ENCODE measurements around the gene PDCD1. TPM values are rescaled to one million over a fixed set of nuclear protein-coding genes. Genes with fewer than 3 reads are reported as not detected.
A peak's percentile ranks its signal among the peaks of the same experiment; 100 is the strongest.

The PDCD1 gene
- total and polyA plus RNA-seq, 2 of the 13 experiments (the other 11 are each of a cell fraction or from before 2014, with no cell fraction given): 0.04 TPM; not detected in 1

GRCh38 chr2:241864168-241864849, 5.6 kb upstream of the PDCD1 start (continued):
- no peak for TF ChIP-seq PRDM4 (CRISPR knock-in tag; IDR thresholded peaks at IDR 0.05; ENCODE audit: borderline replicate concordance)
- no peak for TF ChIP-seq ZBTB26 (CRISPR knock-in tag; IDR thresholded peaks at IDR 0.05; ENCODE audit: borderline replicate concordance)
- TF ChIP-seq GZF1 (CRISPR knock-in tag; IDR thresholded peaks at IDR 0.05): no peak
- no peak for TF ChIP-seq ZNF30 (CRISPR knock-in tag; IDR thresholded peaks at IDR 0.05)
- TF ChIP-seq ZNF652 (CRISPR knock-in tag; IDR thresholded peaks at IDR 0.05; ENCODE audit: borderline replicate concordance, low read depth): no peak
- no peak for TF ChIP-seq GTF3A (CRISPR knock-in tag; conservative IDR thresholded peaks at IDR 0.05)
- peak; percentile 36; the same call in 1 of the 2 replicates for TF ChIP-seq JUNB (CRISPR knock-in tag; IDR thresholded peaks at IDR 0.05; ENCODE audit: borderline replicate concordance)
- TF ChIP-seq HOXA9 (CRISPR knock-in tag; IDR thresholded peaks at IDR 0.05; ENCODE audit: borderline replicate concordance): peak; percentile 37; the same call in 1 of the 2 replicates
- no peak for TF ChIP-seq DMTF1 (CRISPR knock-in tag; IDR thresholded peaks at IDR 0.05)
- no peak for TF ChIP-seq ZNF563 (CRISPR knock-in tag; IDR thresholded peaks at IDR 0.05)
- TF ChIP-seq TCF7L2 (IDR thresholded peaks at IDR 0.05; ENCODE audit: low read depth, low read length): no peak
- TF ChIP-seq ATM (IDR thresholded peaks at IDR 0.05; ENCODE audit: borderline replicate concordance): peak; percentile 51; the same call in 1 of the 2 replicates
- TF ChIP-seq ZNF646 (CRISPR knock-in tag; IDR thresholded peaks at IDR 0.05): peak; percentile 93; the same call in 1 of the 2 replicates
- TF ChIP-seq ZNF143 (CRISPR knock-in tag; IDR thresholded peaks at IDR 0.05): no peak
- 0 out of 2 replicates have a peak, but pooled peaks have one; percentile 14 for TF ChIP-seq ZNF691 (CRISPR knock-in tag; IDR thresholded peaks at IDR 0.05; ENCODE audit: borderline replicate concordance, low read depth)
